ENCODE results near the gene ADPRS.

GRCh38 chr1:36115200-36115669 is 26.5 kb downstream of the ADPRS start:
- TF ChIP-seq CTCF (conservative IDR thresholded peaks at IDR 0.05) (no peak), EZH2 (IDR thresholded peaks at IDR 0.05; ENCODE audit: low read depth) (no peak)
